Ovary (tissue), 9 donors: ENCODE measurements around the gene RNF40. TPM values are rescaled to one million over a fixed set of nuclear protein-coding genes. Genes with fewer than 3 reads are reported as not detected.

Experiments
- DNase-seq, 5 donors: peaks; one replicate each; pipeline ENCODE4 v3.0.0-alpha.2; 2019 to 2020
- H3K27ac ChIP-seq, 2 donors: fragments of 200-600 bp; one replicate each; pipeline versions ENCODE4 v1.5.1 to v1.8.0; 2019 to 2022
- H3K27me3 ChIP-seq: fragments of 200-600 bp; one replicate; pipeline ENCODE4 v1.8.0; 2022
- H3K36me3 ChIP-seq: fragments of 200-600 bp; sonication (generic); one replicate; pipeline ENCODE4 v1.5.1; 2019
- H3K4me1 ChIP-seq: one replicate; pipeline ENCODE4 v1.8.1; 2013; ENCODE audit warnings: mild to moderate bottlenecking, moderate library complexity; ENCODE audit not compliant: insufficient read depth
- H3K4me3 ChIP-seq: fragments of 200-600 bp; sonication (generic); one replicate; pipeline ENCODE4 v1.5.1; 2017
- H3K9me3 ChIP-seq, 2 donors: fragments of 200-600 bp in 1 of 2; sonication (generic) in 1 of 2; one replicate each; pipeline versions ENCODE4 v1.5.1 to v1.8.1; 2013 to 2019; ENCODE audit warnings: mild to moderate bottlenecking in 1 of 2, moderate library complexity in 1 of 2
- CTCF ChIP-seq, 3 donors: fragments of 450-650 bp in 2 of 3; fragments of 200-600 bp in 1 of 3; IDR thresholded peaks; one replicate each; pipeline versions ENCODE4 v1.5.1 to v1.8.0; 2016 to 2022; ENCODE audit warnings: antibody characterized with exemption in 3 of 3, mild to moderate bottlenecking in 1 of 3
- EP300 ChIP-seq: sonication (generic); formaldehyde crosslinking; IDR thresholded peaks from one replicate; pipeline ENCODE4 v1.6.1; 2017; ENCODE audit warnings: antibody characterized with exemption
- POLR2A ChIP-seq: fragments of 450-650 bp; IDR thresholded peaks from one replicate; pipeline ENCODE4 v1.6.1; 2017; ENCODE audit warnings: antibody characterized with exemption, mild to moderate bottlenecking, moderate library complexity
- WGBS, 3 donors: extraction: QIAGEN DNeasy Blood & Tissue Kit in 1 of 3; methylation state at CpG; one replicate each; pipeline versions ENCODE4 v1.1.5 to v1.1.7; 2013 to 2017; 5-methylcytosine and 5-hydroxymethylcytosine counted together
- intact Hi-C, 4 donors: fragments of 100-400 bp; cut with DNase I; formaldehyde crosslinking; loops; one replicate each; pipeline versions ENCODE4 v1.11.0 to v1.15.1; 2022 to 2023
- polyA plus RNA-seq, 2 donors: library from polyadenylated mRNA; stranded (reverse); fragments of 200-250 nt in 1 of 2; fragments of 350-450 nt in 1 of 2; fragmentation: Illumina TruSeq in 1 of 2; extraction: RNeasy Lipid Tissue Mini Kit (QIAGEN cat#74804) in 1 of 2; gene quantifications; one replicate each; pipeline ENCODE4 v1.2.3, GENCODE V29; 2013 to 2014
- total RNA-seq, 7 donors: library from RNA; depleted of rRNA in 2 of 7; stranded (reverse); fragments of >200 nt in 2 of 7; fragmentation: NEBNext Ultra II Directional in 3 of 7; extraction: Animal tissue kit (Norgen Biotek cat#: 25700) in 3 of 7; gene quantifications; one replicate each; pipeline versions ENCODE4 v1.1.0 to v1.2.4, GENCODE V29; 2016 to 2023
- donor health status: DM: no; HTN: no; CAD: no; lungs with moderate emphysema.
- donor health status: DM: no; HTN: no; CAD: no.
- donor health status: Bipolar disorder and iron deficiency.
- donor health status: DM: yes; HTN: yes; CAD: no.
- donor health status: DM: no; HTN: no; CAD: no.
- donor health status: DM: yes; HTN: yes; CAD: no.

The RNF40 gene
- total and polyA plus RNA-seq, 9 donors = 67.2 to 143 (median 94.3) TPM

- WGBS, 3 donors = 13 to 19% (median 16%) methylated on average over 28 to 36 of the region's 36 CpGs
- DNase-seq = peak in 4 of 5 donors; percentile 53 to 70 (median 66)
- H3K27ac ChIP-seq = no peak overlapping the region
- no peaks in the 10 kb centered on the region for H3K9me3 ChIP-seq
- TF ChIP-seq EP300 = no peak
- H3K4me3 ChIP-seq = peak overlapping the region; percentile 91
- no peaks in the 10 kb centered on the region for H3K27me3 ChIP-seq
- no peaks in the 10 kb centered on the region for H3K36me3 ChIP-seq
- intact Hi-C loops = no loop called here
- H3K4me1 ChIP-seq = no peaks in the 10 kb centered on the region
Measured at GRCh38 chr16:30748634-30749445, 13.3 kb upstream of the RNF40 start.

GRCh38 chr16:30750201-30750600 lies 11.9 kb upstream of the RNF40 start:
- H3K36me3 ChIP-seq = no peaks in the 10 kb centered on the region
- intact Hi-C loops = no loop called here
- H3K27me3 ChIP-seq = no peaks in the 10 kb centered on the region
- WGBS, 3 donors = 80 to 87% (median 83%) methylated on average over 4 of the region's 4 CpGs
- DNase-seq = no peak
- H3K9me3 ChIP-seq = no peaks in the 10 kb centered on the region
- H3K4me1 ChIP-seq = no peaks in the 10 kb centered on the region
- H3K27ac ChIP-seq = no peak overlapping the region
- no peak for TF ChIP-seq EP300
- TF ChIP-seq CTCF (IDR thresholded peaks at IDR 0.05) = no peak
- TF ChIP-seq POLR2A = no peak
- H3K4me3 ChIP-seq = no peak overlapping the region

- no peak for DNase-seq
- Histone ChIP-seq H3K4me1 (no peaks in the 10 kb centered on the region), H3K4me3 (no peak overlapping the region), H3K9me3 (no peaks in the 10 kb centered on the region), H3K27ac (no peak overlapping the region), H3K36me3 (no peaks in the 10 kb centered on the region), H3K27me3 (no peaks in the 10 kb centered on the region)
- TF ChIP-seq POLR2A (no peak), EP300 (no peak), CTCF (IDR thresholded peaks at IDR 0.05) (no peak)
- intact Hi-C loops = no loop called here
- WGBS, 3 donors = 86 to 91% (median 89%) methylated on average over 20 of the region's 20 CpGs
Measured at GRCh38 chr16:30750876-30751465, 11.2 kb upstream of the RNF40 start.

GRCh38 chr16:30753596-30753995 lies 8.5 kb upstream of the RNF40 start:
- DNase-seq = no peak
- Histone ChIP-seq H3K4me3 (no peak overlapping the region), H3K4me1 (no peaks in the 10 kb centered on the region), H3K27ac (no peak overlapping the region), H3K9me3 (no peaks in the 10 kb centered on the region), H3K27me3 (no peaks in the 10 kb centered on the region), H3K36me3 (no peaks in the 10 kb centered on the region)
- no peak for TF ChIP-seq EP300
- TF ChIP-seq CTCF (IDR thresholded peaks at IDR 0.05) = no peak
- no peak for TF ChIP-seq POLR2A
- intact Hi-C loops = no loop called here
- 55 to 62% (median 62%) methylated on average over 4 of the region's 4 CpGs for WGBS, 3 donors
